Measurements from ENCODE around the gene TNFSF8.

DNA sequence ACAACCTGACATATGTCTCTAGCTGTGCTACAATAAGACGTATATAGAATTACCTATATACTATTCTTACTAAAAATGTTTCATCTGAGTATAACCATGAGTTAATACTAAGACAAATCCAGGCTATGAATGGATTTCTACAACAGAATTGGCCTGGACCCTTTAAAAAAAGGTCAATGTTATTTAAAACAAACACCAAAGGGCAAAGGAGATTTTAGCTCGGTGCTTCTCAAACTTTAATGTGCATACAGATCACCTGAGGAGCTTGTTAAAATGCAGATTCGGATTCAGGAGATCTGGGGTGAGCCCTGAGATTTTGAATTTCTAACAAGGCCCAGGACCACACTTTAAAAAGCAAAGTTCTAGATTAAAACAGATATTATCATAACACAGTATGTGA is 6.5 kb downstream of the TNFSF8 start:
- TF ChIP-seq BHLHE40 (IDR thresholded peaks at IDR 0.05; ENCODE audit: low read depth, low read length) (no peak), RAD21 (IDR thresholded peaks at IDR 0.05; ENCODE audit: low read length) (no peak), POLR2A (IDR thresholded peaks at IDR 0.05; ENCODE audit: low read depth, low read length) (no peak), CEBPB (IDR thresholded peaks at IDR 0.05; ENCODE audit: low read depth, low read length) (no peak), FOS (IDR thresholded peaks at IDR 0.05; ENCODE audit: low read depth, low read length) (no peak), RFX5 (IDR thresholded peaks at IDR 0.05; ENCODE audit: low read depth, low read length) (no peak), MXI1 (IDR thresholded peaks at IDR 0.05; ENCODE audit: borderline replicate concordance, low read depth, low read length) (no peak), SMC3 (IDR thresholded peaks at IDR 0.05; ENCODE audit: low read depth, low read length) (no peak), RCOR1 (IDR thresholded peaks at IDR 0.05; ENCODE audit: insufficient replicate concordance, low read length) (no peak), CHD1 (IDR thresholded peaks at IDR 0.05; ENCODE audit: low read depth, low read length) (no peak)
- TF ChIP-seq, protein P1, sequence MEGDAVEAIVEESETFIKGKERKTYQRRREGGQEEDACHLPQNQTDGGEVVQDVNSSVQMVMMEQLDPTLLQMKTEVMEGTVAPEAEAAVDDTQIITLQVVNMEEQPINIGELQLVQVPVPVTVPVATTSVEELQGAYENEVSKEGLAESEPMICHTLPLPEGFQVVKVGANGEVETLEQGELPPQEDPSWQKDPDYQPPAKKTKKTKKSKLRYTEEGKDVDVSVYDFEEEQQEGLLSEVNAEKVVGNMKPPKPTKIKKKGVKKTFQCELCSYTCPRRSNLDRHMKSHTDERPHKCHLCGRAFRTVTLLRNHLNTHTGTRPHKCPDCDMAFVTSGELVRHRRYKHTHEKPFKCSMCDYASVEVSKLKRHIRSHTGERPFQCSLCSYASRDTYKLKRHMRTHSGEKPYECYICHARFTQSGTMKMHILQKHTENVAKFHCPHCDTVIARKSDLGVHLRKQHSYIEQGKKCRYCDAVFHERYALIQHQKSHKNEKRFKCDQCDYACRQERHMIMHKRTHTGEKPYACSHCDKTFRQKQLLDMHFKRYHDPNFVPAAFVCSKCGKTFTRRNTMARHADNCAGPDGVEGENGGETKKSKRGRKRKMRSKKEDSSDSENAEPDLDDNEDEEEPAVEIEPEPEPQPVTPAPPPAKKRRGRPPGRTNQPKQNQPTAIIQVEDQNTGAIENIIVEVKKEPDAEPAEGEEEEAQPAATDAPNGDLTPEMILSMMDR (conservative IDR thresholded peaks at IDR 0.05; ENCODE audit: low read depth, low read length): no peak
- TF ChIP-seq, protein P2, sequence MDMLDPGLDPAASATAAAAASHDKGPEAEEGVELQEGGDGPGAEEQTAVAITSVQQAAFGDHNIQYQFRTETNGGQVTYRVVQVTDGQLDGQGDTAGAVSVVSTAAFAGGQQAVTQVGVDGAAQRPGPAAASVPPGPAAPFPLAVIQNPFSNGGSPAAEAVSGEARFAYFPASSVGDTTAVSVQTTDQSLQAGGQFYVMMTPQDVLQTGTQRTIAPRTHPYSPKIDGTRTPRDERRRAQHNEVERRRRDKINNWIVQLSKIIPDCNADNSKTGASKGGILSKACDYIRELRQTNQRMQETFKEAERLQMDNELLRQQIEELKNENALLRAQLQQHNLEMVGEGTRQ (IDR thresholded peaks at IDR 0.05; ENCODE audit: low read depth, low read length): no peak
- TF ChIP-seq, protein P3, sequence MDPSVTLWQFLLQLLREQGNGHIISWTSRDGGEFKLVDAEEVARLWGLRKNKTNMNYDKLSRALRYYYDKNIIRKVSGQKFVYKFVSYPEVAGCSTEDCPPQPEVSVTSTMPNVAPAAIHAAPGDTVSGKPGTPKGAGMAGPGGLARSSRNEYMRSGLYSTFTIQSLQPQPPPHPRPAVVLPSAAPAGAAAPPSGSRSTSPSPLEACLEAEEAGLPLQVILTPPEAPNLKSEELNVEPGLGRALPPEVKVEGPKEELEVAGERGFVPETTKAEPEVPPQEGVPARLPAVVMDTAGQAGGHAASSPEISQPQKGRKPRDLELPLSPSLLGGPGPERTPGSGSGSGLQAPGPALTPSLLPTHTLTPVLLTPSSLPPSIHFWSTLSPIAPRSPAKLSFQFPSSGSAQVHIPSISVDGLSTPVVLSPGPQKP (IDR thresholded peaks at IDR 0.05; ENCODE audit: borderline replicate concordance, low read depth, low read length): no peak

Measured in IMR-90 (cell line).